Panc1 (cell line): ENCODE measurements around the gene GPR82. TPM values are rescaled to one million over a fixed set of nuclear protein-coding genes. Genes with fewer than 3 reads are reported as not detected.

Source experiments
- ATAC-seq: fragments of 200-7000 bp; cut with Tn5 transposase; 2 replicates; pipeline ENCODE4 v1.9.1; 2020; ENCODE audit warnings: mild to moderate bottlenecking, moderate library complexity
- BruUV-seq: library from RNA; stranded (reverse); fragments of 400-500 nt; replicated peaks from 2 replicates; lab custom pipeline; 2021; lab: Mats Ljungman, UMichigan
- CTCF ChIA-PET: fragments of 300-600 bp; sonication (Branson Sonifier 250); formaldehyde crosslinking; loops from one replicate; lab custom pipeline; 2022; ENCODE audit warnings: antibody characterized with exemption; lab: Charles Lee
- POLR2A ChIA-PET: fragments of 300-600 bp; sonication (Branson Sonifier 250); formaldehyde crosslinking; loops from one replicate; lab custom pipeline; 2022; ENCODE audit warnings: antibody characterized with exemption; lab: Charles Lee
- DNase-seq: peaks from one replicate; pipeline ENCODE4 v3.0.0-alpha.2; 2010; ENCODE audit warnings: low read depth, low spot score
- H3K27ac ChIP-seq: 2 replicates; pipeline ENCODE4 v1.5.1; 2011; ENCODE audit warnings: mild to moderate bottlenecking, low read length, inconsistent platforms
- H3K27me3 ChIP-seq: fragments of 200-500 bp; sonication (Bioruptor generic); 2 replicates; pipeline ENCODE4 v1.6.0; 2014; ENCODE audit warnings: low read length, inconsistent platforms; ENCODE audit not compliant: control insufficient read depth, insufficient read depth
- H3K36me3 ChIP-seq: fragments of 200-500 bp; sonication (Bioruptor generic); 2 replicates; pipeline ENCODE4 v1.5.1; 2014; ENCODE audit warnings: inconsistent platforms, mild to moderate bottlenecking, low read length, moderate library complexity; ENCODE audit not compliant: control insufficient read depth, insufficient read depth
- H3K4me1 ChIP-seq: 2 replicates; pipeline ENCODE4 v1.5.1; 2011; ENCODE audit warnings: inconsistent platforms, mild to moderate bottlenecking, low read length, moderate library complexity; ENCODE audit not compliant: control insufficient read depth, insufficient read depth
- H3K4me3 ChIP-seq, 2 experiments: 2 replicates each; pipeline ENCODE4 v1.5.1; 2011 to 2012; ENCODE audit warnings: low read depth in 2 of 2, low read length in 2 of 2, mild to moderate bottlenecking in 2 of 2, inconsistent platforms in 1 of 2, moderate library complexity in 1 of 2
- H3K9me3 ChIP-seq: fragments of 200-500 bp; sonication (Bioruptor generic); 2 replicates; pipeline ENCODE4 v1.5.1; 2014; ENCODE audit warnings: low read depth, mild to moderate bottlenecking, inconsistent platforms, low read length, moderate library complexity; ENCODE audit not compliant: control insufficient read depth, insufficient read depth
- CTCF ChIP-seq: fragments of 450-650 bp; IDR thresholded peaks from 2 replicates; pipeline ENCODE4 v1.5.1; 2017; ENCODE audit warnings: mild to moderate bottlenecking
- POLR2AphosphoS5 ChIP-seq: IDR thresholded peaks from 2 replicates; pipeline ENCODE4 v1.6.1; 2012; ENCODE audit warnings: mild to moderate bottlenecking, low read depth, low read length, moderate library complexity
- REST ChIP-seq, 2 experiments: IDR thresholded peaks; 2 replicates each; pipeline ENCODE4 v1.6.1; 2011 to 2012; ENCODE audit warnings: low read depth in 2 of 2, control low read depth in 1 of 2, low read length in 1 of 2, mild to moderate bottlenecking in 1 of 2, moderate library complexity in 1 of 2; ENCODE audit not compliant: insufficient read depth in 1 of 2
- SIN3A ChIP-seq: IDR thresholded peaks from 2 replicates; pipeline ENCODE4 v1.6.1; 2012; ENCODE audit warnings: low read depth, mild to moderate bottlenecking, low read length, moderate library complexity, borderline replicate concordance; ENCODE audit not compliant: insufficient read depth
- TCF7L2 ChIP-seq: IDR thresholded peaks from 2 replicates; pipeline ENCODE4 v1.6.1; 2011; ENCODE audit warnings: mild to moderate bottlenecking, low read depth, low read length, inconsistent platforms
- in situ Hi-C: cut with HindIII; loops from 2 replicates; pipeline ENCODE4 v1.10.0; 2016; ENCODE audit warnings: low sequenced_read_pairs, low pct_unique_long_range_greater_than_20kb
- intact Hi-C: fragments of 100-400 bp; cut with micrococcal nuclease; formaldehyde crosslinking; loops from one replicate; pipeline ENCODE4 v1.10.0; 2022; ENCODE audit not compliant: unreplicated experiment
- total RNA-seq: library from RNA; stranded (reverse); gene quantifications from one replicate; pipeline ENCODE4 v1.2.1, GENCODE V29; 2021; ENCODE audit not compliant: unreplicated experiment

Gene GPR82
- total RNA-seq, 1 experiment from 2014 or later: not detected

- Histone ChIP-seq H3K9me3 (no peaks in the 10 kb centered on the region), H3K27ac (no peak overlapping the region), H3K36me3 (no peaks in the 10 kb centered on the region; the same call in 1 of the 2 replicates), H3K27me3 (no peaks in the 10 kb centered on the region), H3K4me3 (no peak overlapping the region), H3K4me1 (no peaks in the 10 kb centered on the region)
- POLR2A ChIA-PET: no interaction called here
- ATAC-seq (no peak), DNase-seq (no peak)
- intact Hi-C loops (no loop called here), in situ Hi-C loops (no loop called here)
- CTCF ChIA-PET: no interaction called here
- TF ChIP-seq TCF7L2 (no peak), CTCF (no peak), SIN3A (no peak), POLR2AphosphoS5 (no peak), REST (IDR thresholded peaks at IDR 0.05; ENCODE audit: insufficient read depth in 1 of 2, low read depth in 2 of 2, low read length in 1 of 2) (no peak)
- BruUV-seq: no TSS peak
Observed at GRCh38 chrX:41677183-41678060, 46.6 kb upstream of the GPR82 start.

GRCh38 chrX:41684138-41684537 lies 39.8 kb upstream of the GPR82 start:
- H3K27ac ChIP-seq: no peak overlapping the region
- ATAC-seq (no peak), DNase-seq (no peak)
- ChIA-PET POLR2A (no interaction called here), CTCF (no interaction called here)
- H3K36me3 ChIP-seq: no peaks in the 10 kb centered on the region; the same call in 1 of the 2 replicates
- H3K27me3 ChIP-seq: no peaks in the 10 kb centered on the region
- in situ Hi-C loops (no loop called here), intact Hi-C loops (no loop called here)
- H3K4me1 ChIP-seq: no peaks in the 10 kb centered on the region
- H3K4me3 ChIP-seq: no peak overlapping the region
- H3K9me3 ChIP-seq: no peaks in the 10 kb centered on the region
- BruUV-seq: no TSS peak
- no peak for TF ChIP-seq CTCF
- TF ChIP-seq SIN3A: no peak
- TF ChIP-seq REST (IDR thresholded peaks at IDR 0.05; ENCODE audit: insufficient read depth in 1 of 2, low read depth in 2 of 2, low read length in 1 of 2): no peak
- TF ChIP-seq POLR2AphosphoS5: no peak
- no peak for TF ChIP-seq TCF7L2
